ENCODE results near the gene SCAI. TPM values are rescaled to one million over a fixed set of nuclear protein-coding genes. Genes with fewer than 3 reads are reported as not detected.

Gene SCAI
- total RNA-seq, 4 donors from 2014 or later, result 5.6 to 10.4 (median 7.8) TPM

- TF ChIP-seq EP300 (IDR thresholded peaks at IDR 0.05) (no peak), POLR2A (IDR thresholded peaks at IDR 0.05; ENCODE audit: low read depth) (no peak), CTCF (IDR thresholded peaks at IDR 0.05) (no peak), POLR2AphosphoS5 (IDR thresholded peaks at IDR 0.05) (no peak)
- 0% methylated on average over 4 of the region's 17 CpGs for WGBS
- DNase-seq (ENCODE audit: extremely low spot score), result peak; percentile 92
- Histone ChIP-seq H3K4me1 (peaks cover 11 to 22% (median 17%) of the 10 kb centered on the region in 4 donors), H3K27ac (replicated peaks in 1 of 4) (peak overlapping the region; percentile 93 to 98 (median 93)), H3K36me3 (peaks cover 4 to 31% (median 24%) of the 10 kb centered on the region in 4 donors), H3K4me3 (peak overlapping the region; percentile 74 to 88 (median 80)), H3K9me3 (no peaks in the 10 kb centered on the region), H3K27me3 (peaks cover 0 to 5% (median 0%) of the 10 kb centered on the region in 4 donors)
- intact Hi-C loops (cut with DNase I), result loop anchor here (2.0 to 5.0 kb wide), 2 partner anchors 202 to 262 kb away; partner anchors contain the start of genes RABEPK and SCAI
Observed at GRCh38 chr9:124940521-124940893, 202.8 kb downstream of the SCAI start.

GRCh38 chr9:124939944-124940343 lies 203.4 kb downstream of the SCAI start:
- Histone ChIP-seq H3K27ac (replicated peaks in 1 of 4) (peak overlapping the region; percentile 93 to 98 (median 93)), H3K4me3 (peak overlapping the region; percentile 74 to 88 (median 80)), H3K4me1 (peaks cover 11 to 22% (median 17%) of the 10 kb centered on the region in 4 donors), H3K9me3 (no peaks in the 10 kb centered on the region), H3K36me3 (peaks cover 4 to 37% (median 25%) of the 10 kb centered on the region in 4 donors), H3K27me3 (peaks cover 0 to 5% (median 0%) of the 10 kb centered on the region in 4 donors)
- intact Hi-C loops (cut with DNase I), result loop anchor here (2.0 to 5.0 kb wide), 2 partner anchors 203 to 262 kb away; partner anchors contain the start of genes RABEPK and SCAI
- TF ChIP-seq POLR2A (IDR thresholded peaks at IDR 0.05; ENCODE audit: low read depth) (no peak), POLR2AphosphoS5 (IDR thresholded peaks at IDR 0.05) (no peak), CTCF (IDR thresholded peaks at IDR 0.05) (no peak)
- no peak for DNase-seq (ENCODE audit: extremely low spot score)

- intact Hi-C loops (cut with DNase I), result no loop called here
- no peak overlapping the region for H3K4me3 ChIP-seq
- H3K36me3 ChIP-seq, result peaks cover 4 to 90% (median 77%) of the 10 kb centered on the region in 4 donors
- no peaks in the 10 kb centered on the region for H3K27me3 ChIP-seq
- TF ChIP-seq POLR2AphosphoS5 (IDR thresholded peaks at IDR 0.05), result no peak
- TF ChIP-seq POLR2A (IDR thresholded peaks at IDR 0.05; ENCODE audit: low read depth), result no peak
- no peak for TF ChIP-seq EP300 (IDR thresholded peaks at IDR 0.05)
- no peak for TF ChIP-seq CTCF (IDR thresholded peaks at IDR 0.05)
- no peak overlapping the region for H3K27ac ChIP-seq (replicated peaks in 1 of 4)
- no peaks in the 10 kb centered on the region for H3K4me1 ChIP-seq
- H3K9me3 ChIP-seq, result no peaks in the 10 kb centered on the region
- no peak for DNase-seq (ENCODE audit: extremely low spot score)
Observed at GRCh38 chr9:124934290-124934689, 209.0 kb downstream of the SCAI start.

GRCh38 chr9:124932333-124932732 lies 211.0 kb downstream of the SCAI start:
- H3K36me3 ChIP-seq, result peaks cover 12 to 96% (median 89%) of the 10 kb centered on the region in 4 donors
- DNase-seq (ENCODE audit: extremely low spot score), result no peak
- H3K27ac ChIP-seq (replicated peaks in 1 of 4), result no peak overlapping the region
- 68% methylated on average over 1 of the region's 1 CpG for WGBS
- no peaks in the 10 kb centered on the region for H3K9me3 ChIP-seq
- H3K4me3 ChIP-seq, result no peak overlapping the region
- H3K4me1 ChIP-seq, result no peaks in the 10 kb centered on the region
- intact Hi-C loops (cut with DNase I), result no loop called here
- no peaks in the 10 kb centered on the region for H3K27me3 ChIP-seq
- TF ChIP-seq POLR2A (IDR thresholded peaks at IDR 0.05; ENCODE audit: low read depth) (no peak), POLR2AphosphoS5 (IDR thresholded peaks at IDR 0.05) (no peak), EP300 (IDR thresholded peaks at IDR 0.05) (no peak), CTCF (IDR thresholded peaks at IDR 0.05) (no peak)

GRCh38 chr9:124929464-124929863 lies 213.9 kb downstream of the SCAI start:
- 89% methylated on average over 3 of the region's 3 CpGs for WGBS
- Histone ChIP-seq H3K9me3 (no peaks in the 10 kb centered on the region), H3K27me3 (no peaks in the 10 kb centered on the region), H3K4me3 (no peak overlapping the region), H3K36me3 (peaks cover 15 to 94% (median 85%) of the 10 kb centered on the region in 4 donors), H3K4me1 (no peaks in the 10 kb centered on the region), H3K27ac (replicated peaks in 1 of 4) (no peak overlapping the region)
- intact Hi-C loops (cut with DNase I), result no loop called here
- DNase-seq (ENCODE audit: extremely low spot score), result no peak
- no peak for TF ChIP-seq POLR2AphosphoS5 (IDR thresholded peaks at IDR 0.05)
- TF ChIP-seq CTCF (IDR thresholded peaks at IDR 0.05), result no peak
- TF ChIP-seq POLR2A (IDR thresholded peaks at IDR 0.05; ENCODE audit: low read depth), result no peak
